Suprapubic skin (tissue), 4 donors: ENCODE data around the gene SLC7A4. TPM values are rescaled to one million over a fixed set of nuclear protein-coding genes. Genes with fewer than 3 reads are reported as not detected.

ENCODE experiments used
- DNase-seq, 2 donors: peaks; one replicate each; pipeline ENCODE4 v3.0.0-alpha.2; 2019; ENCODE audit warnings: low spot score in 2 of 2
- H3K27ac ChIP-seq: fragments of 200-600 bp; sonication (generic); one replicate; pipeline ENCODE4 v1.5.1; 2019
- H3K27me3 ChIP-seq: fragments of 200-600 bp; sonication (generic); one replicate; pipeline ENCODE4 v1.5.1; 2019
- H3K36me3 ChIP-seq: fragments of 200-600 bp; sonication (generic); one replicate; pipeline ENCODE4 v1.5.1; 2019
- H3K4me1 ChIP-seq: fragments of 200-600 bp; sonication (generic); one replicate; pipeline ENCODE4 v1.5.1; 2019
- H3K4me3 ChIP-seq: fragments of 200-600 bp; sonication (generic); one replicate; pipeline ENCODE4 v1.5.1; 2019; ENCODE audit warnings: mild to moderate bottlenecking
- H3K9me3 ChIP-seq: fragments of 200-600 bp; sonication (generic); one replicate; pipeline ENCODE4 v1.5.1; 2019
- CTCF ChIP-seq, 2 donors: fragments of 200-600 bp in 1 of 2; fragments of 450-650 bp in 1 of 2; sonication (generic) in 1 of 2; IDR thresholded peaks; one replicate each; pipeline ENCODE4 v1.5.1; 2016 to 2019; ENCODE audit warnings: antibody characterized with exemption in 2 of 2, mild to moderate bottlenecking in 1 of 2, moderate library complexity in 1 of 2
- EP300 ChIP-seq: sonication (generic); formaldehyde crosslinking; IDR thresholded peaks from one replicate; pipeline ENCODE4 v1.6.1; 2017; ENCODE audit warnings: antibody characterized with exemption
- POLR2A ChIP-seq, 2 donors: fragments of 450-650 bp; IDR thresholded peaks; one replicate each; pipeline ENCODE4 v1.6.1; 2017; ENCODE audit warnings: antibody characterized with exemption in 2 of 2, mild to moderate bottlenecking in 2 of 2, moderate library complexity in 2 of 2
- POLR2AphosphoS5 ChIP-seq, 3 donors: sonication (generic); formaldehyde crosslinking; IDR thresholded peaks; one replicate each; pipeline ENCODE4 v1.6.1; 2017; ENCODE audit warnings: antibody characterized with exemption in 3 of 3
- WGBS: methylation state at CpG from one replicate; pipeline ENCODE4 v1.1.5; 2018; 5-methylcytosine and 5-hydroxymethylcytosine counted together
- total RNA-seq, 4 donors: library from RNA; depleted of rRNA; stranded (reverse); fragments of >200 nt; gene quantifications; one replicate each; pipeline ENCODE4 v1.1.0, GENCODE V29; 2016

SLC7A4 gene
- total RNA-seq, 4 donors from 2014 or later = 0.48 to 2.2 (median 1.6) TPM

GRCh38 chr22:21014202-21014725 lies 18.1 kb downstream of the SLC7A4 start:
- peak; percentile 91 to 92 for DNase-seq
- Histone ChIP-seq H3K4me3 (peak overlapping the region; percentile 50), H3K9me3 (no peaks in the 10 kb centered on the region), H3K27ac (no peak overlapping the region), H3K4me1 (peaks cover 23% of the 10 kb centered on the region), H3K27me3 (no peaks in the 10 kb centered on the region), H3K36me3 (no peaks in the 10 kb centered on the region)
- TF ChIP-seq POLR2AphosphoS5 (IDR thresholded peaks at IDR 0.05) (peak in 1 of 3 donors; percentile 27), CTCF (IDR thresholded peaks at IDR 0.05) (no peak)
- WGBS = 0% methylated on average over 33 of the region's 40 CpGs

- WGBS = 8% methylated on average over 12 of the region's 24 CpGs
- TF ChIP-seq CTCF (IDR thresholded peaks at IDR 0.05) (no peak), POLR2AphosphoS5 (IDR thresholded peaks at IDR 0.05) (no peak), POLR2A (IDR thresholded peaks at IDR 0.05) (no peak), EP300 (no peak)
Observed at GRCh38 chr22:21013657-21014201, 18.6 kb downstream of the SLC7A4 start.

GRCh38 chr22:21012446-21013407 lies 19.6 kb downstream of the SLC7A4 start:
- no peaks in the 10 kb centered on the region for H3K36me3 ChIP-seq
- no peaks in the 10 kb centered on the region for H3K9me3 ChIP-seq
- no peak overlapping the region for H3K4me3 ChIP-seq
- H3K27ac ChIP-seq = no peak overlapping the region
- no peak for TF ChIP-seq EP300
- no peak for TF ChIP-seq POLR2AphosphoS5 (IDR thresholded peaks at IDR 0.05)
- no peak for TF ChIP-seq POLR2A (IDR thresholded peaks at IDR 0.05)
- TF ChIP-seq CTCF (IDR thresholded peaks at IDR 0.05) = no peak
- H3K27me3 ChIP-seq = no peaks in the 10 kb centered on the region
- DNase-seq = no peak
- 79% methylated on average over 4 of the region's 14 CpGs for WGBS
- H3K4me1 ChIP-seq = peaks cover 23% of the 10 kb centered on the region

More at GRCh38 chr22:21013657-21014201, 18.6 kb downstream of the SLC7A4 start:
- Histone ChIP-seq H3K27me3 (no peaks in the 10 kb centered on the region), H3K9me3 (no peaks in the 10 kb centered on the region), H3K4me3 (peak overlapping the region; percentile 50), H3K36me3 (no peaks in the 10 kb centered on the region), H3K4me1 (peaks cover 23% of the 10 kb centered on the region), H3K27ac (no peak overlapping the region)
- DNase-seq = no peak

- no peaks in the 10 kb centered on the region for H3K27me3 ChIP-seq
- no peak for TF ChIP-seq CTCF (IDR thresholded peaks at IDR 0.05)
- TF ChIP-seq EP300 = no peak
- TF ChIP-seq POLR2AphosphoS5 (IDR thresholded peaks at IDR 0.05) = no peak
- TF ChIP-seq POLR2A (IDR thresholded peaks at IDR 0.05) = no peak
Observed at GRCh38 chr22:21010426-21011113, 21.8 kb downstream of the SLC7A4 start.

More at GRCh38 chr22:21010426-21011113, 21.8 kb downstream of the SLC7A4 start:
- 96% methylated on average over 3 of the region's 3 CpGs for WGBS
- no peak for DNase-seq
- H3K4me1 ChIP-seq = peaks cover 20% of the 10 kb centered on the region
- H3K9me3 ChIP-seq = no peaks in the 10 kb centered on the region
- H3K27ac ChIP-seq = no peak overlapping the region
- no peak overlapping the region for H3K4me3 ChIP-seq
- no peaks in the 10 kb centered on the region for H3K36me3 ChIP-seq
